NOMO-1 treated with dmso at 0.1 percent for 144 hours (cell line): Measurements from ENCODE around the gene OR51G2.
"Not testable (repeated sequence)": the region's sequence is repeated elsewhere in the genome, so short reads cannot be mapped to it uniquely, and the experiment has no call there.

Experiments used
- DNase-seq: peaks from one replicate; lab custom pipeline; 2025; ENCODE audit not compliant: unreplicated experiment; lab: John Stamatoyannopoulos, UW

OR51G2 gene

GRCh38 chr11:4919250-4919649 is at the start of gene OR51G2:
Gene OR51G2, minus strand, starts transcription at chr11:4919350. Its CDS starts 3,687 bp downstream, at chr11:4915663.
- no peak for DNase-seq

GRCh38 chr11:4962816-4963215 is 43.7 kb upstream of the OR51G2 start:
- DNase-seq: no peak

GRCh38 chr11:4960877-4961276 is 41.7 kb upstream of the OR51G2 start:
- no peak for DNase-seq

GRCh38 chr11:4957396-4957795 is 38.2 kb upstream of the OR51G2 start:
- no peak for DNase-seq

- not testable (repeated sequence) for DNase-seq
These were observed 36.5 kb upstream of the OR51G2 start, which contains the start of gene OR51A2 for GRCh38 chr11:4955613-4956012. Gene OR51A2, minus strand, starts transcription at chr11:4955713. Its CDS starts 0 bp downstream, at chr11:4955713.

GRCh38 chr11:4947505-4947904 is 28.4 kb upstream of the OR51G2 start, which contains the start of gene OR51A4:
Gene OR51A4, minus strand, starts transcription at chr11:4947605. Its CDS starts 505 bp downstream, at chr11:4947100.
- no peak for DNase-seq

GRCh38 chr11:4936745-4937144 is 17.6 kb upstream of the OR51G2 start:
- no peak for DNase-seq

GRCh38 chr11:4932751-4933150 is 13.6 kb upstream of the OR51G2 start:
- no peak for DNase-seq

GRCh38 chr11:4926608-4927007 is 7.5 kb upstream of the OR51G2 start:
- no peak for DNase-seq

- DNase-seq: no peak
These were observed 5.1 kb upstream of the OR51G2 start, which contains the start of gene OR51G1 for GRCh38 chr11:4924239-4924638. Gene OR51G1, minus strand, starts transcription at chr11:4924339. Its CDS starts 0 bp downstream, at chr11:4924339.

- DNase-seq: no peak
These were observed 3.2 kb upstream of the OR51G2 start for GRCh38 chr11:4922304-4922703.

GRCh38 chr11:4921796-4922195 is 2.6 kb upstream of the OR51G2 start:
- no peak for DNase-seq

- DNase-seq: no peak
These were observed 2.6 kb downstream of the OR51G2 start for GRCh38 chr11:4916581-4916980.

- no peak for DNase-seq
These were observed 15.7 kb downstream of the OR51G2 start, which contains the start of gene OR51A7 for GRCh38 chr11:4903484-4903883. Gene OR51A7, plus strand, starts transcription at chr11:4903783. Its CDS starts 3,587 bp downstream, at chr11:4907370.

GRCh38 chr11:4891996-4892640 is 27.0 kb downstream of the OR51G2 start:
- no peak for DNase-seq

- no peak for DNase-seq
These were observed 28.9 kb downstream of the OR51G2 start for GRCh38 chr11:4890279-4890678.

- no peak for DNase-seq
These were observed 31.6 kb downstream of the OR51G2 start for GRCh38 chr11:4887591-4887990.

- DNase-seq: no peak
These were observed 33.0 kb downstream of the OR51G2 start for GRCh38 chr11:4886186-4886585.

- no peak for DNase-seq
These were observed 34.8 kb downstream of the OR51G2 start for GRCh38 chr11:4884361-4884760.

- no peak for DNase-seq
These were observed 36.6 kb downstream of the OR51G2 start for GRCh38 chr11:4882543-4882942.

- DNase-seq: no peak
These were observed 37.2 kb downstream of the OR51G2 start, which contains the start of gene OR51T1 for GRCh38 chr11:4881860-4882500. Gene OR51T1, plus strand, starts transcription at chr11:4881900. Its CDS starts 0 bp downstream, at chr11:4881900.

GRCh38 chr11:4881188-4881587 is 38.0 kb downstream of the OR51G2 start:
- DNase-seq: no peak
